GM12864 (cell line): ENCODE results near the gene ST7.

ENCODE experiments used
- DNase-seq: peaks from one replicate; pipeline ENCODE4 v3.0.0-alpha.2; 2011; ENCODE audit warnings: low read depth
- H3K4me3 ChIP-seq: 2 replicates; pipeline ENCODE4 v1.5.1; 2011; ENCODE audit warnings: mild to moderate bottlenecking, low read depth, low read length, control low read depth
- TF ChIP-seq, protein P1 (sequence below): IDR thresholded peaks from 2 replicates; pipeline ENCODE4 v1.5.1; 2011; ENCODE audit warnings: low read depth, mild to moderate bottlenecking, moderate library complexity, low read length, control low read depth, inconsistent platforms; ENCODE audit errors: missing control alignments

ST7 gene

GRCh38 chr7:117092785-117093184 is 139.5 kb downstream of the ST7 start:
- DNase-seq = no peak
- TF ChIP-seq, protein P1, sequence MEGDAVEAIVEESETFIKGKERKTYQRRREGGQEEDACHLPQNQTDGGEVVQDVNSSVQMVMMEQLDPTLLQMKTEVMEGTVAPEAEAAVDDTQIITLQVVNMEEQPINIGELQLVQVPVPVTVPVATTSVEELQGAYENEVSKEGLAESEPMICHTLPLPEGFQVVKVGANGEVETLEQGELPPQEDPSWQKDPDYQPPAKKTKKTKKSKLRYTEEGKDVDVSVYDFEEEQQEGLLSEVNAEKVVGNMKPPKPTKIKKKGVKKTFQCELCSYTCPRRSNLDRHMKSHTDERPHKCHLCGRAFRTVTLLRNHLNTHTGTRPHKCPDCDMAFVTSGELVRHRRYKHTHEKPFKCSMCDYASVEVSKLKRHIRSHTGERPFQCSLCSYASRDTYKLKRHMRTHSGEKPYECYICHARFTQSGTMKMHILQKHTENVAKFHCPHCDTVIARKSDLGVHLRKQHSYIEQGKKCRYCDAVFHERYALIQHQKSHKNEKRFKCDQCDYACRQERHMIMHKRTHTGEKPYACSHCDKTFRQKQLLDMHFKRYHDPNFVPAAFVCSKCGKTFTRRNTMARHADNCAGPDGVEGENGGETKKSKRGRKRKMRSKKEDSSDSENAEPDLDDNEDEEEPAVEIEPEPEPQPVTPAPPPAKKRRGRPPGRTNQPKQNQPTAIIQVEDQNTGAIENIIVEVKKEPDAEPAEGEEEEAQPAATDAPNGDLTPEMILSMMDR = no peak
- H3K4me3 ChIP-seq = no peak overlapping the region

DNA sequence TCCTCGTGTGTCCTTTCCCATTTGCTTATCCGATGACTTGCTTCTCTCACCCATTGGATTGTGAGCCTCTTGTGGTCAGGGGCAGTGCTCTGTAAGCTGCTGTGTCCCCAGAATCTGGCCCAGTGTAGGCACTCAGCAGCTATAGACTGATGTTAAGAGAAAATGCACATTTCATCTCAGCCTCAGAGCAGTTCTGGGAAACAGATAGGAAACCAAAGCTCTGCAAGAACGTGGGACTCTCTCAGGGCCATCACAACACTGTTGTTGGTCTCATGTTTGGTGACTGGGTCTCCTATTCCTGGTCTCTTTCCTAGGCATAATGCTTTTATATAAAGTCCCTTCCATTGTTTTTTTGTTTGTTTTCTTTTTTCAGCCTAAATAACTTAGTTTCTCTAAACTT is 141.2 kb downstream of the ST7 start:
- TF ChIP-seq, protein P1 = no peak
- no peak for DNase-seq
- H3K4me3 ChIP-seq = no peak overlapping the region

DNA sequence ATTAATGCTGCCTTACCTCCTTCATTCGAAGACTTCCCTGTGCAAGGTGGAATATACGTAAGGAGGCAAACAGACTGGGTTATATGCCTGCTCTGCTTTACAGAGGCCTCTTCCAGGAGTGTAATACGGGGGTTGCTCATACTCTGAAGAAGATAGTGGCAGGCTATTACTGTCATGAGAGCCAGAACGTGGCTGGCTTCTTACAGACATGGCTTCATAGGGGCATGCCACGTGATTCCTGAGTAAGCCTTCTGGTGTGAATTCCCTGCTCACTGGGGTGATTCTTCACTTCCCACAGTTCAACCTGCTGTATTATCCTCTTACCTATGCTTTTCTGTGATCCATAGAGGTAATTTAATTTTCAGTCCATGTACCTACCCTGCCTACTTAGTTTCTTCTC is 141.8 kb downstream of the ST7 start:
- no peak overlapping the region for H3K4me3 ChIP-seq
- TF ChIP-seq, protein P1 = no peak
- no peak for DNase-seq

DNA sequence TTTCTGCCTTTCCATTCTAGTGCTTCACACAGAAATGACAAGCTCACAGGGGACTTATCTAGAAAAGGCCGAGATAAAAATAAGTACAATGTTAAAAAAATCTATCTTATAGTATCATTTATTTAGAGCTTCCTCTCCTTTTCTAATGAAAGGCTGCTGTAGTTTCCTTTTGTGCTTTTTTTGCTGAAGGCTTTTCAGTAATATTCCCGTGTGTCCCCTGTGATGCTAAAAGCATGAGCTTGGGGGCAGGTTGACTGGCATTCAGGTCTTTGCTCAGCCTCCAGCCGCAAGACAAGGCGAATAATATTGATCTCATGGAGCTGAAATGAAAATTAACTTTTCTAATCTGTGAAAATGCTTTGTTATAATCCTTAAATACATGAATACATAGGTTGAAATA is 143.0 kb downstream of the ST7 start:
- DNase-seq = no peak
- TF ChIP-seq, protein P1 = no peak
- H3K4me3 ChIP-seq = no peak overlapping the region

DNA sequence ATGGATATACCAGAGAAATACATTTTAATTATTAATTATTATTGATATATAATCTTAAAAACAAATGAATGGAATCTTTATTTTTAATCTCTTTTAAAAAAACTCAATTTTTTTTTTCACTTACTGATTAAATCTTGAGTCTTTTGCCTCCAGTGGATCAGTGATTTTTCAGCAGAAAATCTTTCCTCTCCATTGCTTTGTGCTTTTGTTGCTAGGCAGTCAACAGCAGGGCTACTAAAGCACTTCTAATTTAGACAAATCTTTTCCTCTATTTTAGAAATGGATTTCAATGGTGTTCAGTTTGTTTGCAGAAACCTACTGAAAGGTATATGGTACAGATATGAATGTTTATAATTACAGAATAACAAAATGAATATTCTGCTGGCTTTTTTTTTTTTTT is 143.6 kb downstream of the ST7 start:
- TF ChIP-seq, protein P1 = no peak
- H3K4me3 ChIP-seq = no peak overlapping the region
- no peak for DNase-seq

DNA sequence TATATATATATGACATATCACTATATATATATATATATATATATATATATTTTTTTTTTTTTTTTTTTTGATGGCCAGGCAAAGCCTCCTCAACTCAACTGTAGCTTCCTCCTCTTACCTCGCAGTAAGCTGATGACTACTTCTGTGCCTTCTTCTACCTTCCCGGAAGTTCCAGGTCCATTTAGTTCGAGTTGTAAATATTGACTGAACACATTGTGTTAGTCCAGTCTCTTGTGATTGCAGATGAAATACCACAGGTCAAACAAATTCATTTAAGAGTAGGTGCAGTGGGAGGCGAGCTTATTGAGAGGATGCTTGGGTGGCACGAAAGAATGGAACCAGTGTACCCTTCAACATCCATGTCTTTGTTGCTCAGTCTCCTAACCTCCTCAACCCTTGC is 144.6 kb downstream of the ST7 start:
- no peak overlapping the region for H3K4me3 ChIP-seq
- DNase-seq = no peak
- TF ChIP-seq, protein P1 = no peak

GRCh38 chr7:117098457-117098856 is 145.2 kb downstream of the ST7 start:
- H3K4me3 ChIP-seq = no peak overlapping the region
- TF ChIP-seq, protein P1 = no peak
- DNase-seq = no peak
